Hematopoietic multipotent progenitor cell treated with erythropoietin and hydrocortisone succinate and interleukin-3 and kit ligand, for 6 days (in vitro differentiated cells): ENCODE measurements around the gene MUC12.
"Not testable (repeated sequence)": the region's sequence is repeated elsewhere in the genome, so short reads cannot be mapped to it uniquely, and the experiment has no call there.

Experiments used
- DNase-seq: peaks from one replicate; pipeline ENCODE4 v3.0.0-alpha.2; 2015

MUC12 gene

GRCh38 chr7:100957832-100958421, 11.4 kb upstream of the MUC12 start:
- peak; percentile 26 for DNase-seq

- DNase-seq: no peak
Measured at GRCh38 chr7:100959894-100960293, 9.5 kb upstream of the MUC12 start.

GRCh38 chr7:100962537-100962936, 6.8 kb upstream of the MUC12 start:
- no peak for DNase-seq

GRCh38 chr7:100963386-100963785, 6.0 kb upstream of the MUC12 start:
- DNase-seq: no peak

GRCh38 chr7:100963874-100964273, 5.5 kb upstream of the MUC12 start:
- no peak for DNase-seq

GRCh38 chr7:100964630-100965029, 4.7 kb upstream of the MUC12 start:
- DNase-seq: no peak

GRCh38 chr7:100965045-100965722, 4.2 kb upstream of the MUC12 start:
- no peak for DNase-seq

GRCh38 chr7:100965723-100966541, 3.4 kb upstream of the MUC12 start:
- peak; percentile 86 for DNase-seq

GRCh38 chr7:100966542-100967291, 2.6 kb upstream of the MUC12 start:
- DNase-seq: no peak

GRCh38 chr7:100967292-100967863, 2.0 kb upstream of the MUC12 start:
- DNase-seq: peak; percentile 15

GRCh38 chr7:100968031-100968430, 1.3 kb upstream of the MUC12 start:
- DNase-seq: no peak

GRCh38 chr7:100968650-100969049, 715 bp upstream of the MUC12 start:
- peak; percentile 18 for DNase-seq

- DNase-seq: no peak
Measured at GRCh38 chr7:100971111-100972001, 2.0 kb downstream of the MUC12 start.

- DNase-seq: no peak
Measured at GRCh38 chr7:100972002-100972347, 2.6 kb downstream of the MUC12 start.

GRCh38 chr7:100974021-100974420, 4.7 kb downstream of the MUC12 start:
- DNase-seq: no peak

- DNase-seq: no peak
Measured at GRCh38 chr7:100975371-100975821, 6.0 kb downstream of the MUC12 start.

GRCh38 chr7:100978300-100978699, 8.9 kb downstream of the MUC12 start:
- no peak for DNase-seq

GRCh38 chr7:100983451-100984187, 14.3 kb downstream of the MUC12 start:
- DNase-seq: no peak

GRCh38 chr7:100984241-100984918, 15.0 kb downstream of the MUC12 start:
- DNase-seq: not testable (repeated sequence)

GRCh38 chr7:100985033-100985797, 15.8 kb downstream of the MUC12 start:
- DNase-seq: not testable (repeated sequence)
